Activated naive CD4-positive, alpha-beta T cell treated with anti-CD3 and anti-CD28 coated beads, Interleukin-2, amount 10 ng/mL, durations not matched to agents 7 days and 5 days (primary cell): ENCODE data around the gene PBX1.

Experiments
- CTCF ChIA-PET: fragments of 350-600 bp; sonication (Branson Sonifier 250); formaldehyde crosslinking; loops from one replicate; lab custom pipeline; 2021; ENCODE audit warnings: antibody characterized with exemption; lab: Charles Lee
- DNase-seq: peaks from one replicate; pipeline ENCODE4 v3.0.0-alpha.2; 2020
- H3K27ac Mint-ChIP-seq: one replicate; pipeline ENCODE4 v1.8.0; 2021; ENCODE audit warnings: mild to moderate bottlenecking, moderate library complexity, mixed read lengths
- H3K27me3 Mint-ChIP-seq: one replicate; pipeline ENCODE4 v1.8.0; 2021; ENCODE audit warnings: mild to moderate bottlenecking, mixed read lengths
- H3K36me3 Mint-ChIP-seq: one replicate; pipeline ENCODE4 v1.8.0; 2021; ENCODE audit warnings: mixed read lengths
- H3K4me1 Mint-ChIP-seq: one replicate; pipeline ENCODE4 v1.8.0; 2021; ENCODE audit warnings: mixed read lengths
- H3K4me3 Mint-ChIP-seq: one replicate; pipeline ENCODE4 v1.8.0; 2021; ENCODE audit warnings: mild to moderate bottlenecking, moderate library complexity, mixed read lengths
- H3K9me3 Mint-ChIP-seq: one replicate; pipeline ENCODE4 v1.8.0; 2021; ENCODE audit warnings: mixed read lengths

The PBX1 gene

DNA sequence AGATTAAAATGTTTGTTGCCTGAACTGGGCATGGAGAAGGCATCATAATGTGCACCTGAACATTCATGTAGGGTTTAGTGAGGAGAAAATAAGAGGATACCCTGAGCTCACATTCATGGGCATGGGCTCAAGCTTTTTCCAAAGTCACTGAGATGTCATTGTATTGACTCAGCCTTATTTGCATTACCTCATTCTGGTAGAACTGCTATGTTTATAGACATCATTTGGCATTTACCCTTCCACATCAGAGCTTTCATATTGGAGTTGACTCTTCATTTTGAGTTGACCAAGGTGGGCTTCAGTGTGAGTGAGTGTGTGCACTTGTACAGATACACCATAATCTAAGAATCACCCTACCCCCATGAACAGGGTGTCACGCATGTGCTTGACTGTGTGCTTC is 143.2 kb downstream of the PBX1 start:
- no peak for DNase-seq
- peaks cover 2% of the 10 kb centered on the region for H3K9me3 Mint-ChIP-seq
- H3K4me3 Mint-ChIP-seq = no peak overlapping the region
- CTCF ChIA-PET = no interaction called here
- H3K36me3 Mint-ChIP-seq = no peaks in the 10 kb centered on the region
- H3K27me3 Mint-ChIP-seq = no peaks in the 10 kb centered on the region
- H3K4me1 Mint-ChIP-seq = no peaks in the 10 kb centered on the region
- no peak overlapping the region for H3K27ac Mint-ChIP-seq

DNA sequence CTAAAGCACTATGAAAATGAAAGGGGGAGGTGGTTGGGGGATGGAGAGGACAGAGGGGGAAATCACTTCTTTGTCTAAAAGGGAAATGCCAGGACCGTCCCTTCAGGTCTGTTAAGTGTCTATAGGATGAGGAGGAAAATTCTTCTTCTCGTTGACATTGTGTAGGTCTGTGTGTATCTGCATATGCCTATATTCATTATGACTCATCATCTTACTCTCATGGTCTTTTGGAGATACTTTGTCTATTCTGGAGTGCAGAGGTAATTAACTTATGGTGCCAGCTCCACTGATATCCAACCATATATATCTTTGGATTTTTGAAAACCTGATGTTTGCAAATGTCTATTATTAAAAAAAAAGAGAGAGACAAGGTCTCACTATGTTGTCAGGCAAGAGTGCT is 143.7 kb downstream of the PBX1 start:
- CTCF ChIA-PET = no interaction called here
- Mint-ChIP-seq H3K4me3 (no peak overlapping the region), H3K27ac (no peak overlapping the region), H3K27me3 (no peaks in the 10 kb centered on the region), H3K36me3 (no peaks in the 10 kb centered on the region), H3K9me3 (peaks cover 2% of the 10 kb centered on the region), H3K4me1 (no peaks in the 10 kb centered on the region)
- no peak for DNase-seq

DNA sequence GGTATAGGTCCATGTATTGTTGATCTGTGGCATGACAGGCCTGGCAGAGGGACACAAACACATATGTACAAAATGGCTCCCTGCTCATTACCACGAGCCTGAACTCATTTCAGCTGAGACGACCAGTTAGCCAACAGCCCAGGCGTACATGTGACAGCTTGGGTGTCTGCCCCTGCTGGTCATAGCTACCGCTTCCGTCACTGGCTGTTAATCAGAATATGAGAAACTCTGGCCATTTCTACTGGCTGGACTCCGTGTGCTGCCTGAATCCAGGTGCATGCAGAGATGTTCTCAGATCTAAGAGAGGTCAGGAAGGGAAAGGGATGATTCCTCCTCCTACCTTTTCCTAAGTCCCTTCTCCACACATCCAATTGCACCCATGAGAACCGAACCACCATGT is 144.5 kb downstream of the PBX1 start:
- CTCF ChIA-PET = no interaction called here
- Mint-ChIP-seq H3K4me1 (no peaks in the 10 kb centered on the region), H3K4me3 (no peak overlapping the region), H3K36me3 (no peaks in the 10 kb centered on the region), H3K27me3 (no peaks in the 10 kb centered on the region), H3K27ac (no peak overlapping the region), H3K9me3 (peaks cover under 1% of the 10 kb centered on the region)
- no peak for DNase-seq

DNA sequence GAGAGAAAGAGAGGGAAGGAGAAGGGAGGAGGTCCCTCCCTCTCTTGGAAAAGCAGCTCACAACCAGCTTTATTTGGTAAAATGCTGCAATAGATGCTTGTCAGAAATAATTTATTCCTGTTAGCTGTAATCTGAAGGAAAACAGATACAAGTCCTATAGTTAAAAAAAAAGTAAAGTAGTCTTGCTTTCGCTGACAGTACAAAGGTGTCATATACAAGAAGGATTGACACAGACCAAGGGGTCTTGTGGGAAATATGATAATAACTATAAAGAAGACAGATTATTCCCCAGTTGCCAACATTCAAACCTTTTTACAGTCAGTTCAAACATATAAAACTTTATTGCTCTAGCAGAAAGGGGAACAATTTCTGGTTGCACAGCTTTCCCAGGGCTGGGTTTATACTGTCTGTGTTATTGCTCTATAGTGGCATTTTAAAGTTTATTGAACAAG is 145.0 kb downstream of the PBX1 start:
- H3K4me1 Mint-ChIP-seq = no peaks in the 10 kb centered on the region
- no peaks in the 10 kb centered on the region for H3K27me3 Mint-ChIP-seq
- no peak overlapping the region for H3K4me3 Mint-ChIP-seq
- DNase-seq = no peak
- CTCF ChIA-PET = no interaction called here
- no peaks in the 10 kb centered on the region for H3K9me3 Mint-ChIP-seq
- no peak overlapping the region for H3K27ac Mint-ChIP-seq
- H3K36me3 Mint-ChIP-seq = no peaks in the 10 kb centered on the region

DNA sequence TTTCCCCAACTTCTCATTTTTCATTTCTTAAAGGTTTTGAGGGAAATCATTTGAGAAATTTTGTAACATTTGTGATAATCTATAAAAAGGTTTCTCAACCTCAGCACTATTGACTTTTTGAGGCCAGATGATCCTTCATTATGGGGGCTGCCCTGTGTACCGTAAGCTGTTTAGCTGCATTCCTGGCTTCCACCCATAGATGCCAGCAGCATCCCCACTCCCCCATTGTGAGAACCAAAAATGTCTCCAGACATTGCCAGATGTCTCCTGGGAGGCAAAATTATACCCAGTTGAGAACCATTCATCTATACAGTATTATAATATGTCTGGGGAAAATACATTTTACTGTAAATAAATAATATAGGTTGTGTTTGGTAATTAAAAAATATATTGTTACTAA is 146.0 kb downstream of the PBX1 start:
- no peak overlapping the region for H3K27ac Mint-ChIP-seq
- no peak overlapping the region for H3K4me3 Mint-ChIP-seq
- CTCF ChIA-PET = no interaction called here
- H3K9me3 Mint-ChIP-seq = no peaks in the 10 kb centered on the region
- H3K4me1 Mint-ChIP-seq = no peaks in the 10 kb centered on the region
- DNase-seq = no peak
- H3K27me3 Mint-ChIP-seq = no peaks in the 10 kb centered on the region
- no peaks in the 10 kb centered on the region for H3K36me3 Mint-ChIP-seq

DNA sequence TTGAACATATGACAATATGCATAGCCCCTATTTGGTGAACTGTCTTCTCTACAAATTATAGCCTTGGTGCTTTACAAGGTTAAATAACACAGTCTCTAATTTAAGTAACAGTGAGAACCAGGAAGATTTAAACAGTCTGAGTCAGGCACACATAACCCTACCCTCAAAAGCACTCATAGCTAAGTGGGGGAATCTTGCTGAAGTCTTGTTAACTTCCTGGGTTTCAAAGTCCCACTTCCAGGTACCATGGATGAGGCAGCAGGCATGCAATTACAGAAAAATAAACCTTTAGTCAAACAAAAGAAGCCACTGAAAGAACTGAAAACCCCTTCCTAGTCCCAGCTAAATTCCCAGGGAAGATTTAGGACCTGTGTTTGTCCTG is 147.6 kb downstream of the PBX1 start:
- no peak for DNase-seq
- CTCF ChIA-PET = no interaction called here
- H3K27ac Mint-ChIP-seq = no peak overlapping the region

DNA sequence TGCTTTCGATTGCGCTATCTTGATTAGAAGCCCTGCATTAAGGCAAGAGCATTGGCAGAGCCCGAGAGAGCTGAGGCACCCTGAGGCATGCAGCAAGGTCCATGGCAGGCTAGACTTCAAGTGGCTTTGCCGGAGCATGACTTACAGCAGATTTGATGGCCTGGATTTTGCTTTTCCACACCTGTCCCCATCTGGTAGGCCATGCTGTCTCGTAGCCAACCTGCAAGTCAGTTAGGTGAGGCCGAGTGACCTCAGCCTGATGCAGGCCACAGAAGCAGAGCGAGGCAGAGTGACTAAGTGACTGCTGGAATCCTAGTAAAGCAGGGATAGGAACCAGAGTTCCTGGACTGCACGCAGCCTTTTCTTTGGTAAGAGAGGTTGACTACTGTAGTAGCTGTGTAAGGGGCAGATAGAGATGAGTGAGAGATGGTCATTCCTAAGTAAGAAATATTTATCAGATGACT is 148.9 kb downstream of the PBX1 start:
- no peaks in the 10 kb centered on the region for H3K4me1 Mint-ChIP-seq
- DNase-seq = no peak
- CTCF ChIA-PET = no interaction called here
- no peaks in the 10 kb centered on the region for H3K9me3 Mint-ChIP-seq
- no peak overlapping the region for H3K27ac Mint-ChIP-seq
- no peak overlapping the region for H3K4me3 Mint-ChIP-seq
- no peaks in the 10 kb centered on the region for H3K27me3 Mint-ChIP-seq
- H3K36me3 Mint-ChIP-seq = no peaks in the 10 kb centered on the region

More for the DNA sequence above, 147.6 kb downstream of the PBX1 start:
- no peaks in the 10 kb centered on the region for H3K27me3 Mint-ChIP-seq
- no peaks in the 10 kb centered on the region for H3K4me1 Mint-ChIP-seq
- H3K4me3 Mint-ChIP-seq = no peak overlapping the region
- no peaks in the 10 kb centered on the region for H3K9me3 Mint-ChIP-seq
- H3K36me3 Mint-ChIP-seq = no peaks in the 10 kb centered on the region

DNA sequence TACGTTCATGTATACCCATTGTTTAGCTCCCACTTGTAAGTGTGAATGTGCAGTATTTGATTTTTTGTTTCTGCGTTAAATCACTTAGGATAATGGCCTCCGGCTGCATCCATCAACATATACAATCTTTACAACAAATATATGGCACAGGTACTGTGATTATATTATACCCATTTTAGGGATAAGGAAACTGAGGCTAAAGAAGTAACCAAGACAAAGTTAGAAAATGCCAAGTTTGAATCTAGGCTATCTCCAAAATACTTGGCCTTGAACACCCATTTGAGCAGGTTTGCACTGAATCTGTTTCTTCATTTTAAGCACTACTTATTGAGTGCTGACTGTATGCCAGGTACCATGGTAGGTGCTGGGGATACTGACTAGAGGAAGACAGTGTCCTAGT is 149.6 kb downstream of the PBX1 start:
- no peaks in the 10 kb centered on the region for H3K27me3 Mint-ChIP-seq
- no peaks in the 10 kb centered on the region for H3K36me3 Mint-ChIP-seq
- no peak for DNase-seq
- H3K9me3 Mint-ChIP-seq = no peaks in the 10 kb centered on the region
- CTCF ChIA-PET = no interaction called here
- H3K4me3 Mint-ChIP-seq = no peak overlapping the region
- no peak overlapping the region for H3K27ac Mint-ChIP-seq
- no peaks in the 10 kb centered on the region for H3K4me1 Mint-ChIP-seq

DNA sequence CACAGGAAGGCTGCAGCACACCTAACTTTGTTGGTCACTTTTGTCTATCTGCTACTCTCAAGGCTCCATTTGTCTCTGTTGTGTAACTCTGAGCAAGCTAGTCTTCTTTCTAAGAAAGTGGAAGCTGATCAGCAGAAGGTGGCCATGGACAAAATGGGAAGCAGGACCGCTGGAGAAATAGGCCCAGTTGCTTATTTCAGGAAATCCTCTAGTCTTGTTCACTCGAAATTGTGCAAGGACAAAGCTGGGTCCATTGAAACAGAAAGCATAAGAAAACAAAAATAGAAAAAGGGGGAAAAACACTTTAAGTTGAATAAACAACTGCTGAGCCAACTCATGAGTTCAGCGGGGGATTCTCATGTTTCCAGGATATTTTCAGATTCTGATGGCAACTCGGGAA is 150.1 kb downstream of the PBX1 start:
- H3K9me3 Mint-ChIP-seq = no peaks in the 10 kb centered on the region
- no peak for DNase-seq
- H3K4me1 Mint-ChIP-seq = no peaks in the 10 kb centered on the region
- no peaks in the 10 kb centered on the region for H3K27me3 Mint-ChIP-seq
- CTCF ChIA-PET = no interaction called here
- no peaks in the 10 kb centered on the region for H3K36me3 Mint-ChIP-seq
- no peak overlapping the region for H3K4me3 Mint-ChIP-seq
- H3K27ac Mint-ChIP-seq = no peak overlapping the region

DNA sequence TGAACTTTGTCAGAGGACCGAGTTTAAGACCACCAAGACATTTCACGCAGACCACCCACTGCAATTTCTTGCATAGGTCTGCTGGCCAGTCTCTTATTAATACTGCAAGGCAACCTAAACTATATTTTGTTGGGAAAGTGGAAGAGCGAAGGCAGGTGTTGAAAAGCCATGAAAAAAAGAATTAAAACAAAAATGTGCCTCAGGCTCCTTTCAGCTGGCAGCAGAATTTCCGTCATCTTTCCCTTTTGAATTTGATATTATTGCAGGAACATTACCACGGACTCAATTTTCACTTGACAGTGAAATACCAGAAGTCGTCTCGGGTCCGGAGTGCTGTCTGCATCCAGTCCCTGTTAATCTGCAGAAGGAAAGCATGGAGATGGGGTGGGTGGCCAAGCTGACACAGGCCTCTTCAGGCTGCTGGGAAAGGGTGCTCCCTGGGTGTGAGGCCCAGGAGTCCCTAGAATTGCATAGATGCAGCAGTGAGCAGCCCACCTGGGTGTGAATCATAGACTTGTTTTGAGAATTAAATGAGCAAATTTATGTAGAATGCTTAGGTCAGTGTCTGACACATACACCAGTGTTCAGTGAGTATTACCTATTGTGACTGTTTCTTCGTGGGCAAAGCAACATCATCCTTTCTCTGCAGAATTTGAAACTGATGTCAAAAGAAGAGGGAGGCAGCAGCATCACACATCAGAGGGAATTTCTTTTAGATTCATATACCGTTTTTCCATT is 150.7 kb downstream of the PBX1 start:
- CTCF ChIA-PET = no interaction called here
- H3K36me3 Mint-ChIP-seq = no peaks in the 10 kb centered on the region

DNA sequence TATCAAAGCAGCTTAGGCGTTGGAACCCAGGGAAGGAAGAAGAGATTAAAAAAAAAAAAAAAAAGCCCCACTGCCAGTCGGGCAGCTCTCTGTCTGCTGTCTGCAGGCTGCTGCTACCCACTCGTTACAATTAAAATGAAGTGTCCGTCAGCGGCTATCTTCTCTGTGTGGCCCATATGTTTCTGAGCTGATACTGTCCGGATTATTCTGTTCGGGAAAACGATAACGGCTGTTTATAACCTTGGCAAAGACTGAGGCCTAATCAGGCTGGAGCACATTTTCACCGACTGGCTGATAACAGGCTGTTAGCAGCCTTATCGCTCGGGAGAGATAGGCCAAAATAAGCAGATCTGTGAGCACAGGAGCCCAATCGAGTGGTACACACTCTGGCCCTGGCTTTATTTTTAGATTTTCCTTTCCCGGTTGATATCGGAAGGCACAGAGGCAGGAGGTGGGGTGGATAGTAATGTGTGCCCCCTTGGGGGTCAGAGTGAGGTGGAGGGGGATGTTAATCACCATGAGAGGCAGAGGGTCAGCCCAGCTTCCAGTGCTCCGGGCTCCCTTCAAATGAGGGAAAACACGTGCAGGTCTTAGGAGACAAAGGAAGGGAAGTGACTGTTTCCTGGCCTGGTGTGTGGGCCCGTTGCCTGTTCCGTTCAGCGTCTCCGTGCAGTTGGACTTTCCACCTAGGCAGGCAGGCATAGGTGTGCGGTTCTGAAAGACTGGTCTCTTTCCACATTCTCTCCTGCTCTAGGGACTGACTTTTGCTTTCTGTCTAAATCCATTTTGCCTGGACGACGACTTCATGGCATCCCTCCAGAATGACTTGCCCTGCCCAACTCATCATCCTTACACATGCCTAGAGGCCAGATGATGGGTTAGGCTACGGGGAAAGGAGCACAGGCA is 153.4 kb downstream of the PBX1 start:
- Mint-ChIP-seq H3K27ac (no peak overlapping the region), H3K4me3 (no peak overlapping the region), H3K36me3 (no peaks in the 10 kb centered on the region), H3K9me3 (no peaks in the 10 kb centered on the region), H3K4me1 (no peaks in the 10 kb centered on the region), H3K27me3 (no peaks in the 10 kb centered on the region)
- CTCF ChIA-PET = no interaction called here
- no peak for DNase-seq

More for the DNA sequence above, 150.7 kb downstream of the PBX1 start:
- no peak overlapping the region for H3K27ac Mint-ChIP-seq
- H3K9me3 Mint-ChIP-seq = no peaks in the 10 kb centered on the region
- DNase-seq = no peak
- H3K27me3 Mint-ChIP-seq = no peaks in the 10 kb centered on the region
- no peak overlapping the region for H3K4me3 Mint-ChIP-seq
- no peaks in the 10 kb centered on the region for H3K4me1 Mint-ChIP-seq

DNA sequence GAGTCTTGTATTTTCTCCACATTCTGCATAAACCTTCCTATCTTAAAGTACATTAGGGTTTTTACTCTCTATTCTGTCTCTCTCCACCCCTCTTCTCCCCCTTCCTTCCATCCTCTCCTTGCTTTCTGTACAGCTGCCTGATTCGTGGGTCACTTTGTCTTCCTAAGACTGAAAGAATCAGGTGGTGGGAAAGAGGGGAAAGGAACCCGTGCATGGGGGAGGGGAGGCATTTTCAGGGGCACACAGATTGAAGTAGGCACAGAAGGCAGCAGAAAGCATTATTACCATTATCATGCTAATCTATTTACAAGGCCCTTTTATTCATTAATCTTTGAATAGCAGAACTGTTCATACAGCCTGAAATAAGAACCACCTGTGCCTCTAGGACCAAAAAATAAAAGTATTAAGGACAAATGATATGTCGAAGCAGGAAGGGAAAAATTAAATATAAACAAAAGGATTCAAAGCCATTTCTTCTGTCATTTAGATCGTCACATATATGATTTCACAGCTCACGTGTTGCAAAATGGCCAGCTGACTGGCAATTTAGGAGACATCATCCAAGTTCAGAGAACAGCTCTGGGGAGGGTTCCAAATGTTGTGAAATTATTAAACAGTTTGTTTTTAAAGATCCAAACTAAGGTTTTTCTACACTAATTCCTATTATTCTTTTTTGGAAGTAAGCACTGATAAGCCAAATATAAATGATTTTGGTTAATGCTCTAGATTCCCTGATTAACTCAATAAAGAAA is 154.6 kb downstream of the PBX1 start:
- no peaks in the 10 kb centered on the region for H3K36me3 Mint-ChIP-seq
- CTCF ChIA-PET = no interaction called here
- no peak overlapping the region for H3K4me3 Mint-ChIP-seq
- H3K9me3 Mint-ChIP-seq = no peaks in the 10 kb centered on the region
- H3K4me1 Mint-ChIP-seq = no peaks in the 10 kb centered on the region
- DNase-seq = no peak
- no peak overlapping the region for H3K27ac Mint-ChIP-seq
- no peaks in the 10 kb centered on the region for H3K27me3 Mint-ChIP-seq

DNA sequence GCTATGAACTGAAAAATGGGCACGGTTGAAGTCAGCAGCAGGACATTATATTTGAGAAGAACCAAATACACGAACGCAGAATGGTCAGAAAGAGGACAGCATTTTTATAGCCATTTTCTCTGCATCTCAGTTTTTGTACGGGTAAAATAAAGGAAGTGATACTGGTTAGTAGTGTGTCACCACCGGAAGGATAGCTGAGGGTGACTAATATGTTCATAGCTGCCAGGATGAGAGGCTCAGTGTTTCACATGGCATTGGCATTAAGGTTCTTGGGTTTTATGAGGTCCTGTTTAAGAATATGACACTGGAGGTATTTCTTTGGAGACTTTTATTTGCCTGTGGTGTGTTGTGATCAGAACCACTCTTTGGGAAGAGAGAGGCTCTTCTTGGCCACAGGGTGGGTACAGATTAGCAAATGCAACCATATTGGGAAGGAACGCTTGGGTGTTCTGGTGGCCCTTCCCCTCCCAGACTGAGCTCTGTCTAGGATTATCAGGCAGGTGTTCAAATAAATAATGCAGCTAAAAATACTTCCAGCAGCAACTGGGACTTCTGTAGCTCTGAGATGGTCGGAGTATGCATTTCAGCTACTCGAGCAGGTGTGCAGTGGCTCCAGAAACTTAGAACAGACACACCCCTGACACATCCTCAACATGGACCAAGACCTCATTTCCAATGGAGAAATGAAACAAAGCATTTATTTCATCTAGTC is 158.2 kb downstream of the PBX1 start:
- Mint-ChIP-seq H3K9me3 (no peaks in the 10 kb centered on the region), H3K4me3 (no peak overlapping the region)

DNA sequence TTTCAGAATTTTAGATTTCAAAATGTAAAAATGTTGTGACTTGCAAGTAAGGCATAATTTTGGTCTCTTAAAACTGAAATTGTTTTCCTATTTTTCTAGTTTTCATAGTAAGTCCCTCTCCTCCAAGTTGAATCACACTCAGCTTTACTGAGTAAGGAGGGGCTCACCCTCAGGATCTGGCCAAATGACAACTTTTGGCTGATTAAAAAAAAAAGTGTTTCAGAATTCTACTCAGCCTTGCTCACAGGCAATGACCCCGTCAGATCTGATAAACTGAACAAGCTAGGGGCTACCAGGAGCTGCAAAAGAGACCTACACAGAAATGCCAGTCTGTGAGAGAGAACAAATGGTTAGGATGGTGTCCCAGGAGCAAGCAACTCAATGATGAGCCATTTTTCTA is 159.8 kb downstream of the PBX1 start:
- Mint-ChIP-seq H3K36me3 (no peaks in the 10 kb centered on the region), H3K27ac (no peak overlapping the region), H3K4me1 (peaks cover 5% of the 10 kb centered on the region), H3K4me3 (no peak overlapping the region), H3K9me3 (no peaks in the 10 kb centered on the region), H3K27me3 (peaks cover 3% of the 10 kb centered on the region)
- CTCF ChIA-PET = no interaction called here
- no peak for DNase-seq

More for the DNA sequence above, 158.2 kb downstream of the PBX1 start:
- peaks cover 3% of the 10 kb centered on the region for H3K27me3 Mint-ChIP-seq
- H3K36me3 Mint-ChIP-seq = no peaks in the 10 kb centered on the region
- DNase-seq = no peak
- no peak overlapping the region for H3K27ac Mint-ChIP-seq
- H3K4me1 Mint-ChIP-seq = peaks cover 5% of the 10 kb centered on the region
- CTCF ChIA-PET = no interaction called here
